Fibroblast of lung (primary cell): ENCODE measurements around the gene GTPBP2.

ENCODE experiments used
- CTCF ChIP-seq, 2 donors: IDR thresholded peaks in 1 of 2; conservative IDR thresholded peaks in 1 of 2; 1 replicate in 1 of 2; 2 replicates in 1 of 2; pipeline ENCODE4 v1.5.1; 2011 to 2012; ENCODE audit warnings: low read length in 2 of 2, control low read depth in 1 of 2, inconsistent platforms in 1 of 2, low read depth in 1 of 2, mild to moderate bottlenecking in 1 of 2
- EZH2 ChIP-seq: IDR thresholded peaks from 2 replicates; pipeline ENCODE4 v1.5.1; 2012; ENCODE audit warnings: low read length, control low read depth, mild to moderate bottlenecking; ENCODE audit errors: missing control alignments

- TF ChIP-seq CTCF (conservative IDR thresholded peaks at IDR 0.05 in 1 of 2, IDR thresholded peaks at IDR 0.05 in 1 of 2; ENCODE audit: low read depth in 1 of 2, low read length in 2 of 2) (no peak), EZH2 (no peak)
Observed at GRCh38 chr6:43636308-43636659, 7.2 kb upstream of the GTPBP2 start.
